Measurements from ENCODE around the gene RTTN.

GRCh38 chr18:70121842-70122241 lies 83.6 kb downstream of the RTTN start:
- TF ChIP-seq RFX5 (IDR thresholded peaks at IDR 0.05; ENCODE audit: low read depth, low read length) = no peak
- TF ChIP-seq, protein P1, sequence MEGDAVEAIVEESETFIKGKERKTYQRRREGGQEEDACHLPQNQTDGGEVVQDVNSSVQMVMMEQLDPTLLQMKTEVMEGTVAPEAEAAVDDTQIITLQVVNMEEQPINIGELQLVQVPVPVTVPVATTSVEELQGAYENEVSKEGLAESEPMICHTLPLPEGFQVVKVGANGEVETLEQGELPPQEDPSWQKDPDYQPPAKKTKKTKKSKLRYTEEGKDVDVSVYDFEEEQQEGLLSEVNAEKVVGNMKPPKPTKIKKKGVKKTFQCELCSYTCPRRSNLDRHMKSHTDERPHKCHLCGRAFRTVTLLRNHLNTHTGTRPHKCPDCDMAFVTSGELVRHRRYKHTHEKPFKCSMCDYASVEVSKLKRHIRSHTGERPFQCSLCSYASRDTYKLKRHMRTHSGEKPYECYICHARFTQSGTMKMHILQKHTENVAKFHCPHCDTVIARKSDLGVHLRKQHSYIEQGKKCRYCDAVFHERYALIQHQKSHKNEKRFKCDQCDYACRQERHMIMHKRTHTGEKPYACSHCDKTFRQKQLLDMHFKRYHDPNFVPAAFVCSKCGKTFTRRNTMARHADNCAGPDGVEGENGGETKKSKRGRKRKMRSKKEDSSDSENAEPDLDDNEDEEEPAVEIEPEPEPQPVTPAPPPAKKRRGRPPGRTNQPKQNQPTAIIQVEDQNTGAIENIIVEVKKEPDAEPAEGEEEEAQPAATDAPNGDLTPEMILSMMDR (conservative IDR thresholded peaks at IDR 0.05; ENCODE audit: low read depth, low read length) = no peak
- no peak for TF ChIP-seq POLR2A (IDR thresholded peaks at IDR 0.05; ENCODE audit: low read depth, low read length)
- no peak for TF ChIP-seq USF2 (IDR thresholded peaks at IDR 0.05; ENCODE audit: low read depth, low read length)
- no peak for TF ChIP-seq CHD1 (IDR thresholded peaks at IDR 0.05; ENCODE audit: low read depth, low read length)
- no peak for TF ChIP-seq RCOR1 (IDR thresholded peaks at IDR 0.05; ENCODE audit: insufficient replicate concordance, low read length)
- no peak for TF ChIP-seq BHLHE40 (IDR thresholded peaks at IDR 0.05; ENCODE audit: low read depth, low read length)
- no peak for TF ChIP-seq RAD21 (IDR thresholded peaks at IDR 0.05; ENCODE audit: low read length)
- no peak for TF ChIP-seq MXI1 (IDR thresholded peaks at IDR 0.05; ENCODE audit: borderline replicate concordance, low read depth, low read length)
- TF ChIP-seq MAFK (IDR thresholded peaks at IDR 0.05; ENCODE audit: low read depth, low read length) = no peak
- TF ChIP-seq NFE2L2 (IDR thresholded peaks at IDR 0.05; ENCODE audit: low read depth, low read length) = no peak
